Mucosa of descending colon (tissue), 3 donors: ENCODE results near the gene APCDD1L. TPM values are rescaled to one million over a fixed set of nuclear protein-coding genes. Genes with fewer than 3 reads are reported as not detected.

Source experiments
- ATAC-seq: fragments of 200-7000 bp; cut with Tn5 transposase; one replicate; pipeline ENCODE4 v1.9.1; 2020; ENCODE audit warnings: mild to moderate bottlenecking, moderate library complexity
- DNase-seq, 3 donors: peaks; one replicate each; pipeline ENCODE4 v3.0.0-alpha.2; 2020
- H3K36me3 ChIP-seq: fragments of 200-600 bp; one replicate; pipeline ENCODE4 v1.8.0; 2021; ENCODE audit warnings: low read depth, mild to moderate bottlenecking
- H3K4me1 ChIP-seq: fragments of 200-600 bp; one replicate; pipeline ENCODE4 v1.8.0; 2021; ENCODE audit warnings: low read depth, mild to moderate bottlenecking
- H3K4me3 ChIP-seq: fragments of 200-600 bp; one replicate; pipeline ENCODE4 v1.8.0; 2021; ENCODE audit warnings: mild to moderate bottlenecking
- H3K9me3 ChIP-seq: fragments of 200-600 bp; one replicate; pipeline ENCODE4 v1.8.0; 2021; ENCODE audit warnings: mild to moderate bottlenecking
- intact Hi-C, 2 donors: fragments of 100-400 bp; cut with DNase I in 1 of 2; cut with micrococcal nuclease in 1 of 2; formaldehyde crosslinking; loops; one replicate each; pipeline versions ENCODE4 v1.11.0 to v1.11.1; 2022; cut with DNase I, micrococcal nuclease
- total RNA-seq, 3 donors: library from RNA; stranded (reverse); fragmentation: NEBNext Ultra II Directional in 2 of 3; extraction: Animal tissue kit (Norgen Biotek cat#: 25700) in 2 of 3; gene quantifications; one replicate each; pipeline versions ENCODE4 v1.2.1 to v1.2.4, GENCODE V29; 2021 to 2023
- TF ChIP-seq, protein P1 (sequence below): fragments of 200-600 bp; IDR thresholded peaks from one replicate; pipeline ENCODE4 v1.8.0; 2022; ENCODE audit warnings: antibody characterized with exemption, mild to moderate bottlenecking
- donor health status: DM: no; HTN: no; CAD: no; lungs with moderate emphysema.
- donor health status: DM: no; HTN: no; CAD: no.
- donor health status: DM: no; HTN: yes; CAD: no.

The APCDD1L gene
- total RNA-seq, 3 donors from 2014 or later, result 0.23 to 0.57 (median 0.29) TPM

- no peak overlapping the region for H3K4me3 ChIP-seq
- TF ChIP-seq, protein P1, sequence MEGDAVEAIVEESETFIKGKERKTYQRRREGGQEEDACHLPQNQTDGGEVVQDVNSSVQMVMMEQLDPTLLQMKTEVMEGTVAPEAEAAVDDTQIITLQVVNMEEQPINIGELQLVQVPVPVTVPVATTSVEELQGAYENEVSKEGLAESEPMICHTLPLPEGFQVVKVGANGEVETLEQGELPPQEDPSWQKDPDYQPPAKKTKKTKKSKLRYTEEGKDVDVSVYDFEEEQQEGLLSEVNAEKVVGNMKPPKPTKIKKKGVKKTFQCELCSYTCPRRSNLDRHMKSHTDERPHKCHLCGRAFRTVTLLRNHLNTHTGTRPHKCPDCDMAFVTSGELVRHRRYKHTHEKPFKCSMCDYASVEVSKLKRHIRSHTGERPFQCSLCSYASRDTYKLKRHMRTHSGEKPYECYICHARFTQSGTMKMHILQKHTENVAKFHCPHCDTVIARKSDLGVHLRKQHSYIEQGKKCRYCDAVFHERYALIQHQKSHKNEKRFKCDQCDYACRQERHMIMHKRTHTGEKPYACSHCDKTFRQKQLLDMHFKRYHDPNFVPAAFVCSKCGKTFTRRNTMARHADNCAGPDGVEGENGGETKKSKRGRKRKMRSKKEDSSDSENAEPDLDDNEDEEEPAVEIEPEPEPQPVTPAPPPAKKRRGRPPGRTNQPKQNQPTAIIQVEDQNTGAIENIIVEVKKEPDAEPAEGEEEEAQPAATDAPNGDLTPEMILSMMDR, result no peak
- no peaks in the 10 kb centered on the region for H3K9me3 ChIP-seq
- DNase-seq (no peak), ATAC-seq (no peak)
- H3K4me1 ChIP-seq, result peaks cover 6% of the 10 kb centered on the region
- no peaks in the 10 kb centered on the region for H3K36me3 ChIP-seq
- intact Hi-C loops, result loop anchor here in 1 of 2 donors (5.0 kb wide), 1 partner anchor 212 kb away; no protein-coding TSS in a partner anchor
These were observed 66.2 kb downstream of the APCDD1L start for GRCh38 chr20:58448958-58449357.

GRCh38 chr20:58447511-58448391 lies 67.4 kb downstream of the APCDD1L start:
- Histone ChIP-seq H3K4me3 (no peak overlapping the region), H3K4me1 (peaks cover 6% of the 10 kb centered on the region), H3K9me3 (no peaks in the 10 kb centered on the region), H3K36me3 (no peaks in the 10 kb centered on the region)
- DNase-seq (peak in 2 of 3 donors; percentile 62 to 73), ATAC-seq (peak; percentile 77)
- intact Hi-C loops, result loop anchor here in 1 of 2 donors (5.0 kb wide), 1 partner anchor 210 kb away; no protein-coding TSS in a partner anchor
- TF ChIP-seq, protein P1, result peak; percentile 14

DNA sequence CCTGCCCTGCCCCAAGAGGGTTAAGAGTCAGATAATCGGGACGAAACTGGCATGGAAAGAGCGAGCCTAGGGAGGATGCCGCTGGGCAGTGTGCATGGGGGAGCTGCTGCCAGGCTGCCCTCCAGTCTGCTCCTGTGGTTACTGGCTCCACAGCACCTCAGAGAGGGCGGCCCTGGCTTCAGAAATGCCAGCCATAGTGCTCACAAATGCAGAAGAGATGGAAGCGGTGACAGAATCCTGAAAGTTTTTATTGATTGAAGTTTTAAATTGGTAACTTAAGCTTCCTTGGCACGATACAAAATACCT lies 68.3 kb downstream of the APCDD1L start:
- ATAC-seq (no peak), DNase-seq (no peak)
- intact Hi-C loops, result loop anchor here in 1 of 2 donors (5.0 kb wide), 1 partner anchor 210 kb away; no protein-coding TSS in a partner anchor
- Histone ChIP-seq H3K4me3 (no peak overlapping the region), H3K9me3 (no peaks in the 10 kb centered on the region), H3K36me3 (no peaks in the 10 kb centered on the region), H3K4me1 (peaks cover 6% of the 10 kb centered on the region)
- TF ChIP-seq, protein P1, result no peak

GRCh38 chr20:58446264-58446959 lies 68.8 kb downstream of the APCDD1L start:
- H3K36me3 ChIP-seq, result no peaks in the 10 kb centered on the region
- no peaks in the 10 kb centered on the region for H3K9me3 ChIP-seq
- ATAC-seq (no peak), DNase-seq (no peak)
- TF ChIP-seq, protein P1, result no peak
- peaks cover 6% of the 10 kb centered on the region for H3K4me1 ChIP-seq
- H3K4me3 ChIP-seq, result no peak overlapping the region
- intact Hi-C loops, result loop anchor here in 1 of 2 donors (5.0 kb wide), 1 partner anchor 209 kb away; no protein-coding TSS in a partner anchor

GRCh38 chr20:58444746-58445255 lies 70.4 kb downstream of the APCDD1L start:
- Histone ChIP-seq H3K4me1 (peaks cover 4% of the 10 kb centered on the region), H3K9me3 (no peaks in the 10 kb centered on the region), H3K4me3 (no peak overlapping the region), H3K36me3 (no peaks in the 10 kb centered on the region)
- DNase-seq, result no peak
- intact Hi-C loops, result loop anchor here in 1 of 2 donors (5.0 kb wide), 1 partner anchor 208 kb away; no protein-coding TSS in a partner anchor
- no peak for ATAC-seq
- TF ChIP-seq, protein P1, result no peak
